ENCODE data around the gene TMEFF2.

DNA sequence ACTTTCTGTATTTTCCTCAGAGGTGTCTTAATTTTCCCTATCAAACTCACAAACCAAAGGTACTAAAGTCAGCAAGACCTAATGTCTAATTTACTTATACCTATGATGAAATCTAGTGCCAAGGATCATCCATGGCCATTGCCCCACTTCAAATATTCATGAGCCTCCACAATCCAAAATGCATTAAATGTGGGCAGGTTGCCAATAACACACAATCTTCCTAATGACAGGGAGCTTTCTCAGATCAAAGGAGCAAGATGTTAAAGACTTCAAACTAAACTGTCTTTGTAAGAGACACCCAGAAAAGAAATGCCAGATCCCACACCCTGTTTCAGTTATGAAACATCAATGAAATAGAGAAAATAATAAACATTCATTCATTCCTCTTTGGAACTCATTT, 143.2 kb downstream of the TMEFF2 start:
- TF ChIP-seq, protein P1, sequence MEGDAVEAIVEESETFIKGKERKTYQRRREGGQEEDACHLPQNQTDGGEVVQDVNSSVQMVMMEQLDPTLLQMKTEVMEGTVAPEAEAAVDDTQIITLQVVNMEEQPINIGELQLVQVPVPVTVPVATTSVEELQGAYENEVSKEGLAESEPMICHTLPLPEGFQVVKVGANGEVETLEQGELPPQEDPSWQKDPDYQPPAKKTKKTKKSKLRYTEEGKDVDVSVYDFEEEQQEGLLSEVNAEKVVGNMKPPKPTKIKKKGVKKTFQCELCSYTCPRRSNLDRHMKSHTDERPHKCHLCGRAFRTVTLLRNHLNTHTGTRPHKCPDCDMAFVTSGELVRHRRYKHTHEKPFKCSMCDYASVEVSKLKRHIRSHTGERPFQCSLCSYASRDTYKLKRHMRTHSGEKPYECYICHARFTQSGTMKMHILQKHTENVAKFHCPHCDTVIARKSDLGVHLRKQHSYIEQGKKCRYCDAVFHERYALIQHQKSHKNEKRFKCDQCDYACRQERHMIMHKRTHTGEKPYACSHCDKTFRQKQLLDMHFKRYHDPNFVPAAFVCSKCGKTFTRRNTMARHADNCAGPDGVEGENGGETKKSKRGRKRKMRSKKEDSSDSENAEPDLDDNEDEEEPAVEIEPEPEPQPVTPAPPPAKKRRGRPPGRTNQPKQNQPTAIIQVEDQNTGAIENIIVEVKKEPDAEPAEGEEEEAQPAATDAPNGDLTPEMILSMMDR (IDR thresholded peaks at IDR 0.05 in 8 of 11, conservative IDR thresholded peaks at IDR 0.05 in 3 of 11) = no peak
- no peak for TF ChIP-seq POLR2A (IDR thresholded peaks at IDR 0.05)

All from spleen (tissue), 7 donors.